Stimulated activated CD8-positive, alpha-beta memory T cell treated with anti-CD3 and anti-CD28 coated beads, Interleukin-7, amount 100 ng/mL, for 24 hours (primary cell): Measurements from ENCODE around the gene GPD1L.

ENCODE experiments used
- DNase-seq: peaks from one replicate; pipeline ENCODE4 v3.0.0-alpha.2; 2020; ENCODE audit warnings: low read depth

Gene GPD1L

DNA sequence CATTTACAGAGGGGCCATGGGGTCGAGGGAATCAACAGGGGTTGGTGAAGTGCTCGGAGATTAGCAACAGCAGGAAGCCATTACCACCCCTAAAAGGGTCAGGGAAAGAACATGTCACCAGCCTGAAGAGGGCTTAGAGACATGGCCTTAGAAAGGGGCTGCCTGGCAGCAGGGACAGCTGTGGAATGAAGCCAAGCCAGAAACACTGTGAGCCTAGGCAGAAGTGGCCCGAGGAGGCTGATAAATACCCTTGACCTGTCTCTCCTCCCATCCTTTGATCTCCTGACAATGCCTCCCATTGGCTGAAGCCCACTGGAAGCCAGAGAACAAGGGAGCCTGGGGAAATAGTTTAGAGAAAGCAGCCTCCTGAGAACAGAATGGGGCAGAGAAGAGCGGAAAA is 31.4 kb downstream of the GPD1L start:
- no peak for DNase-seq

DNA sequence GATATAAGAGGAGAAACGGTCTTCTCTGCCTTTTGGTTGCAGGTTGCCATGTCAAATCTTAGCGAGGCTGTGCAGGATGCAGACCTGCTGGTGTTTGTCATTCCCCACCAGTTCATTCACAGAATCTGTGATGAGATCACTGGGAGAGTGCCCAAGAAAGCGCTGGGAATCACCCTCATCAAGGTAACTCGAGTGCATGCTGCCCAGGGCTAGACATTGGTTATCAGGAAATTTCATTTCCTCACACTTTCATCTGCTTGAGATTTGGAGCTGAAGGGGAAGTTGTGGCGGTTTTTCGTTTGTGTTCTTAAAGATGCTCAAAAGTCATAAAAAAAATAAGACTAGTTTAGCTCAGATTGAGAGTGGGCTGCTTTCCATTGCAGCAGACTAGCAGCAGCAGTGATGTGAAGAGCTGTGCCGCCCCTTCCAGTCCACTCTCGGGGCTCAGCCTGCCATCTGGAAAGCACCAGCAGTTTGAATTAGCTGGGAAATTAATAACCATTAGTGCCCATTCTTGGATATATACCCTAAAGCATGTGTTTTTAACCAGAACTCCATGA is 32.2 kb downstream of the GPD1L start:
- DNase-seq, result no peak

DNA sequence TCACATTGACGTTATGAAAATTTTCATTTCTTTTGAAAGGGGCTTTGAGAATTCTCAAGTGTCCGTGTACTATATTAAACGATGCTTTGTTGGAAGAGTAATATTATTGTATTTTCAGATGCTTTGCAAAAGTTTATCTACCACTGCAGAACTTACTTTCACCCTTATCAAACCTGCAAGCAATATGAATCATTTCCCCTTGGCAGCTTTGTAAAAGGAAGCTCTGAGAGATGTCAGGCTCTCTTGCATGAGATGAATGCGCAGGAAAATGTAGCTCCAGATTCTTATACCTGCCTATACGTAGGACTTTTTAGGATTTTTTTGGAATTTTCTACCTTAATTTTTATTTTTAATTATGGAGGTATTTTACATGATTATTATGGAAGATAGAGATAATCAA is 34.5 kb downstream of the GPD1L start:
- no peak for DNase-seq

DNA sequence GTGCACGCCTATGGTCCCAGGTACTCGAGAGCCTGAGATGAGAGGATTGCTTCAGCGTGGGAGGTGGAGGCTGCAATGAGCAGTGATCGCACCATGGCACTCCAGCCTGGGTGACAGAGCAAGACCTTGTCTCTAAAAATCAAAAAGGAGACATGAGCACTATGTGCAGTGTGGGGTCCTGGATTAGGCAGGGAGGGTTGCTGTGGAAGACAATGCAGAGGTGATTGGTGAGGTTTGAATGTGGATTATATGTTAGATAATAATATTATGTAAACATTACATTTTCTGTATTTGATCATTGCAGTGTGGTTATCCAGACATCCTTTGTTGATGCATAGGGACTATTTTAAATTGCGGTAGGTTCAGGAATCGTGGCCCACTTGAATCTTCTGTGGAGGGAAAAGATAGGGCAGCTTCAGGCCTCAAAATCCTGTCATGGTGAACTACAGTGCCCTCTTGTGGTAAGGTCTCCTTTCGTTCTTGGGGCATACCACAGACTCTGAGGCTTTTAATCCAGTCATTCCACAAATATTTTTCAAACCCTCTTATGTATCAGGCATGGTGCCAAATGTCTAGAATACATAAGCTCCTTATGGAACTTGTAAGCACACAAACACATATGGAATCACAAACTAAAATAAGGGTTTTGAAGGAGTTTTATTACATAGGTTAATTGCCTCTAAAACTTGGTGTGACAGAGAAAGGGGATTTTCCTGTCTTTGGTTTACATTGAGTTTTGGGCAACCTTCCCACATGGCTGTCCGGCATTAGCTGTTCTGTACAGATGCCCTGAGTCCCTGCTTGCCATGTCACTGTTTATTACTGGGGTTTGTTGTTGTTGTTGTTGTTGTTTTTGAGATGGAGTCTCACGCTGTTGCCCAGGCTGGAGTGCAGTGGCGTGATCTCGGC is 37.7 kb downstream of the GPD1L start:
- no peak for DNase-seq

DNA sequence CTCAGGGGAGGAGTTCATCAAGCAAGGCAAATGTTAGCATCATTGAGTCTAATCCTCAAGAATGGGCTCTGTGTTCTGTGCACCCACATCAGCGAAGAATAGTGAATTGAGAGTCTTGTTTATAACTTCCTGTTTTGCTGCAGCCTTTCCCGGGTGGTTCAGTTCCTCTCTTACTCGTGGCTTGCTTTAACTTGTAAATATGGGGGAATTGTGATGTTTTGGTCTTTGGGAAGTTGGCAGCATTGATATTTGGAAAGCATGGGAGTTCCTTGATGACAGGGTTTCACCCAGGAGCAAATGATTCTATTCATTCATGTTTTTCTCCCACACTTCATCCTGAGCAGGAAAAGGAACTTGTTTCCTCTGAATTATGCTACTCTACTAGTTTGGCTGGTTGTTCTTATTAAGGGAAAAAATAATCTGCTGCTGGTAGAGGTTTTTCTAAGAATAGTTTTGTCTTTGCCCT is 40.4 kb downstream of the GPD1L start:
- no peak for DNase-seq

DNA sequence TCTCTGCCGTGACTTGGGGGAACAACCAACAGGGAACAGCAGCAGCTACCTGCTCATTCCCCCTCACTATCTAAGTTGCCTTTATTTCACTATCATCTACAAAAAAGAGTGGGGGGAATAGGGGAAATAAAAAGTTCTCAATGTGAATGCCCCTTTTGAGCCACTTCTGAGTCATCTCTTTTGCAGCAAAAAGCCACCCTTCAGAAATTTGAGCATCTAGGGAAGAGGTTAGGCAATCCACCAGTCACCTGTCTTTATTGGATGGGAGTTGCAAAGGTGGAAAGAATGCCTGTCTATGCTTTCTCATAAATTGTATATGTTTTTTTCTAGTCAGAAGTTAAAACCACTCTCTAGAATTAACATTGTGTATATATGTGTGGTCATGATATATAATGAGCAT is 41.1 kb downstream of the GPD1L start:
- no peak for DNase-seq

DNA sequence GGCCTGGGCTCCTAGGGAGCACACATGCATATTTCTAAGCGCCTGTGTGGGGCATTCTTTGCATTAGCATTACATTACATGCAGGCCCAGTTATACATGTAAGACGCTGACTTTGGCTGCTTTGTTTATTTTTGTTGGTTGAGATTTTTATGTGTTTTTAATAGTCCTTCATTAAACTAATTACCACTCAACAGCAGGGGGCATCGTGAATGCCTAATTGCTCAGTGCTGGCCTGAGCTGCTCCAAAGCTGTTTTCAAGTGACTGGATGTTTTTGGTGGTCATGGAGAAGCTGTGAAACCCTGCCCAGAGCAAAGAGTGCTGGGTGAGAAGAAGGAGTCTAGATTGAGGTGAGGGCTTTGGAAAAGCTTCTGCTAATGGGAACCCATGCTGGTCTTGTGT is 41.5 kb downstream of the GPD1L start:
- no peak for DNase-seq

DNA sequence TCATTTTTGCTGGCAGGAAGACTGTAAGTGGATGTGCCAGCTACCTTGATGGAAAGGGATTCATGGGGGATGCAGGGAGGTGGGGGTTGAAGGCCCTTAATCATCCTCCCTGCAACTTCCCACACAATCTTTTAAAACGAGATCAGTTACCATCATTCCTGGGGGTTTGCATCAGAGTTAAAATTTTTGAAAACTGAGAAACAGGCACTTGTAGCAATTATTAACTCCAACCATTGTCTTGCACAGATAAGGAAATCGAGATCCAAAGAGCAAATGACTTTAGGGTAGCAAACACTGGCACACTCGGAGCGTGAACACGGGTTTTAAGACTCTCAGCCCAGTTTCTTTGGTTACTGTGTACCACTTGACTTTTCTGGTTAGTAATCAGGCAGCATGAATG is 41.9 kb downstream of the GPD1L start:
- no peak for DNase-seq

DNA sequence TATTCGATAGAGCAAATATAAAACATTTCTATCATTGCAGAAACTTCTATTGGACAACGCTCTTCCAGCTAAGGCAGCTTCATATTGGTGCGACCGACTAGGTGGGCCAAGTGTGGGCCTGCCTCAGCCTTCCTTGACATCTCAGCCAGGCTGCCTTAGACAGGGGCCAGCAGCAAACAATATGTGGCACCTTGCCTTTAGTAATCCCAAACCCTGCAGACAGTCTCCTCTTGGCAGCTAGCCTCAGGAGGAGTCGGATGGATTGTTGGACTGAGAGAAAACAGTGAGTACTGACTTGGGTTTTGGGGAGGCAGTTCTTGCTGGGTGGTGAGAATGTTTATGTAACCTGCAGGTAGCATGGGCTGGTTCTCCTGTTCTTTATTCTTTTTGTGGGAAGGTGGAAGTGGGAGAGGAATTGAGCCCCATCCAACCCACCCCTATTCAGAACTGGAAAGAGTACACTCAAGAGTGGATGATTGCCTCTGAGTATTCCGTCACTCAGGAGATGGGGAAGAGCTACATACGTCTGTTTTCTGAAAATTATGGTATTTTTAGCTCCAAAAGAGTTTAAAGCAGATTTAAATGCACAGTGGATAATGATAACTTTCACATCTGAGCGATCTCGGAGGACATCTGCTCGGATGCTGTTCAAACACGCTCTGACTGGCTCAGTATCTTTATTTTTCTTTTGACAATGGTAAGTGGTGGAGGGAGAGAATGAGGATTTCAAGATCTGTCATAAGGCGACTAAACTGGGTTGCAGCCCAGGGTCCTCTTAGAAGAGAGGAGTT is 47.2 kb downstream of the GPD1L start:
- no peak for DNase-seq

DNA sequence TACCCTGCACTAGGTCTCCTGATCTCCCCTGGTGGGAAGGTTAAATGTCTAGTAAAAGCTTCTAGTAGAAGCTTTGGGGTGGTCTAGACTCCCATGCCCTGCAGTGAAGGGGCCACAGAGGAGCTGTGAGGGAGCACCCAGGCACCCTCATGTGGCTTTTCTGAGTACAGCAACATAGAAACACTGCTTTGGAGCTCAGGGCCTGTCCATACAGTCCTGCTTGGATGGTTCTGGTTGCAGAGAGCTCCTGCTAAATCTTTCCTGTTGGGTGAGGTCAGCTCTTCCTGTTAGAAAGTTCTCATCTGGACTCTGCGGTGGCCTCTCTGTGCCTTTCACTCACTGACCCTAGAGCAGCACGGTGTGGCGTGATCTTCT is 47.8 kb downstream of the GPD1L start:
- no peak for DNase-seq

DNA sequence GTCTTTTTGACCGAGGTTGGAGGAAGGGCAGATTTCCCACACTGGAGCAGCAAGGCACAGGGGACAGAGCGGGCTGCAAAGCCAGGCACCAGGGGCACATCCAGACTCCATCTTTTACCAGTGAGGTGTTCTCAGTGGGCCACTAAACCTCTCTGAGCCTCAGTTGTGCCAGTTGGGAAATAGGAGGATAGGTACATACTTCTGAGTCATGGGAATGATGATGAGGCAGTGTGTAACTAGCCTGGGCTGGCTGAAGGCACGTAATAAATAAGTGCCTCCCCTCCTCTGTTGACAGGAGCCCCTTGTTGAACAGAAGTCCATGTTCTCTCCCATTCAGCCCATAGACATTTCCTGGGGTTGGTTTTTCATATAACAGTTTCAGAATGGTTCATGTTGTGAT is 48.7 kb downstream of the GPD1L start:
- DNase-seq, result no peak

DNA sequence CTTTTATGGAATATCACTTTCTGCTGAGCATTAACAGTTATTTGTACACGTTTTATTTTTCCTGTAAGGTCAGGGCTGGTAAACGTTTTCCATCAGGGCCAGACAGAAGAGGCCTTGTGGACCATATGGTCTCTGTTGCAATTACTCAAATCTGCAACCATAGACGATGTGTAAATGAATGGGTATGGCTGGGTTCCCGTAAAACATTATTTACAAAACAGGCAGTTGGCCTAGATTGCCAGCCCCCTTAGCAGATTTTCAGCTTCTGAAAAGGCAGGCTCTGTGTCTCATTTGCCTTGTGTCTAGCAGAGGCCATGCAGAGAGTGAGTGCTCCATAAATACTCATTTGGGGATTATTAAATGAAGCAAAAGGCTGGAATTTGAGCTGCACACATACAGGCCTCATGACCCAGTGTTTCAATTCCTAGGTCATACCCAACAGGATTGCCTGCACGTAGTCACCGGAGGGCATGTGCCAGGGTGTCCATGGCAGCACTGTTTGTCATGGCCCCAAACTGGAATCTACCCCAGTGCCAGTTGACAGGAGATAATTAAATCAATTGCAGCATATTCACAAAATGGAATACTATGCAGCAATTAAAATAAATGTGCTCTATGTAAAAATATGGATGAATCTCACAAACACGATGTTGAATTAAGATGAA is 51.3 kb downstream of the GPD1L start:
- DNase-seq, result no peak

DNA sequence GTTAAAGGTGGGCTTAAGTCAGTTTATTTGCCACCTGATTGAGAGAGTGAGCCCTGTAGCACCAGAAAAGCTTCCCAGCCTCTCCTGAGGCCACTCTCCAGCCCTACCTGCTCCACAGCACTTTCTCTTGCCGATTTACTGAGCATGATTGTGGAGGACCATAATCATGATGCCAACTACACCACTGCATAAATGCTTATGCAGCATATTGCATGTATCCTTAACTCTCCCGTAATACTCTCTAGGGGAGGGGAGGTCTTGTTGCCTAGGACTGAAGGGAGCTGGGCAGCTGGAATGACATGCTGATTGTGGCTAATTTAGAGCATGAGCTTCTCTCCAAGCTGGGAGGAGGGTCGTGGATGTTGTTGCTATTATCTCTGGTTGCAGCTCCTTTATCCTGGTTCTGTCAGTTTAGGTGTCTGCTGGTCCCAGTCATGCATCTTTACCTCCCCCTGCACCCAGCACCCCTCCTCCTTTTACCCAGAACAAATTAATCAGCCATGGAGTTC is 54.3 kb downstream of the GPD1L start:
- no peak for DNase-seq

DNA sequence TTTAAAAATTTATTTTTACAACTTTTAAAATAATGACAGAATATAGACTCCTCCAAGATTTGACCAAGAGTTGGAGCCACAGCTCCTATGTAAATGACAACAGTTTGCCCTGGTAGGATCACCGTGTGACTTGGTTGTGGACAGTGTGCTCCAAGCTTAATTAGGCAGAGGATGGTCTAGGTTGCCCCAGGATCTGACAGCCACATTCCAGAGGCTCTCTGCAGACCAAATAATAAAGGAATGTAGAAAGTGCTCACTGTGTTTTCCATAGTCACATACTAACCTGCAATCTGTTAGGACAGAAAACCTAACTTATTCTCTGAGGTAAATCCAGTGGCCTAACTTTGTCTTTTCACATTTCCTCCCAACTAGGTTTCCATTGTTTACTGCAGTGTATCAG is 59.0 kb downstream of the GPD1L start:
- no peak for DNase-seq

DNA sequence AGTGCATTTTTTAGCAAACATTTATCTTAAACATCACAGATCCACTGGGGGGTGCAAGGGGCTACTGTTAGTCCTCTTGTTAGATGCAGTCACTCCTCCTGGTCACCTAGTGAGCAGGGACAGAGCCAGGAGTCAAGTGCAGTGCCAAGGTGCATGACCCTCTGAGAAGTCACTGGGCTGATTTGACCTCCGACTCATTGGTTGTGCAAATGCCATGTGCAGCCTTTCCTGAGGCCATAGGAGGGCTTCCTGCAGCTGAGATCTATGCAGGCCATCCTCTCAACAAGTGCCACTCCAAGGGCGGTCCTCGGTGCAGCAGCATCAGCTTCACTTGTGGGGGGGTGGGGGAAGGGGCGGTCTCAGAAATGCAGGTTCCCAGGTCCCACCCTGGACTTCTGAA is 60.2 kb downstream of the GPD1L start:
- DNase-seq, result no peak

DNA sequence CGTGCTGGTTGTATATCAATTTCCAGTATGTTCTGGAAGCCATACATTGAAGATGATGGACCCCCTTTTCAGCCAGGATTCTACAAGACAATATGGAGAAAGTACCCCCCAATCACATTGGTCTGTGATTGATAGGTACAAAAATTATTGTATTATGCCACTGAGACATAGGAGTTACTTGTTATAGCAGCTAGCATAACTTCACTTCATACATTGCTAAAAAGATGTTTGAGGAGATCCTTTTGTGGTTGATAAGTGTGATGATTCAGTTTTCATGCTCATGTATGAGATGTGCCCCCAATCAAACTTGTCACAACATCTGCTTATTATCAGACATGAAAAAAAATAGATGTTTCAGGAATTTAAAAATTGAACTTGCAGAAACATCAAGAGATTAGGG is 66.0 kb downstream of the GPD1L start:
- no peak for DNase-seq

DNA sequence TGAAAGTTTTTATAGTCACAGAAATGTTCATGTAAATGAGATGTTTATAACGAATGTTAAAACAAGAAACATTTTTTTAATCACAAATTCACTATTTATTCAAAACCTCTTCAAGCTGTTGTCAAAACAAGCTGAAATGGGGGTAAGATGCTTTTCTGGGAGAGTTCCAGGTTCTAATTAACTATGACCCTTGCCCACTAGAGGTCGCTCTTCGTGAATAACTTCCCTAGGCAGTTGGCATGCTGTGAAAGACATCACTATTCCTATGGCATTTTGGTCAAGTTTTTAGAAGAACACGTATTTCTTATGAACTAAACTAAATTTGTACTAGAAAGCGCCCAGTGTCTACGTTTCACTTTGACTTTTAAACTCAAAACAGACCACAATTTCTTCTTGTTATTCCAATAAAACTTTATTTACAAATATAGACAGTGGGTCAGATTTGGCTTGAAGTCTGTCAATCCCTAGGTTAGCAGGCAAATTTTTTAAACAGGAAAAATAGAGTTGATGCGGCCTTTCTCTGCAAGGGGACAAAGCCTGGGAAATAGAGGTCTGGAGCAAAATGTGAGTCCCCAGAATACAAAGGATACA is 69.3 kb downstream of the GPD1L start:
- DNase-seq, result peak; percentile 30

DNA sequence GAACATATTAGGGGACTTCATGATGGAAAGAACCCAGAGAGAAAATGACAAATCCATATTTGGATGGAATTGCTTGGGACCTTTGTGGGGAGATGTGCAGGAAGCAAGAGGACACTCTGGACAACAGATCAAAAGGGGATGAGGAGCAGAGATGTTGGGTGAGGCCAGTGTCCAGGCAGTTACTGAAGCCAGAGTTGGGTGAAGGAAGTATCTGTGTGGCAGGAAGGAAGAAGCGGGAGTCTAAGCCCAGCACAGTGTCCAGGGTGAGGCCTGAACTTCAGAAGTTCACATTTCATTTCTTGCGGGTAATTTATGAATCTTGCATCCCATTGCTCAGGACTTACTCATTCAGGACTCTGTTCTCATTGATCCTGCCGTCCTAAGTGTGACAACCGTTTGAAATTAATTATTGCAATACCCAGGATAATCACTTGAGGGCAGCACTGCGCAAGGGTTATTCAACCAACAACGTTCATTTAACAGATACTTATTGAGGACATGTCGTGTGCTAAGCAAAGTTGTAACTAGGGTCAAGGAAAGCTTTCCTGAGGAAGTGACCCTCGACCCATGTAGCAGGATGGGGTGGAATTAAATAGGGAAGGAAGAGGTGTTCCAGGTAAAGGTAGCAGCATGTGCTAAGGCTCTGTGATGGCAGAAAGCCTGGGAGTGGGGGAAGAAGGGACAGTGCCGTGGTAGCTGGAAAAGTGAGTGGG is 70.7 kb downstream of the GPD1L start:
- DNase-seq, result no peak

DNA sequence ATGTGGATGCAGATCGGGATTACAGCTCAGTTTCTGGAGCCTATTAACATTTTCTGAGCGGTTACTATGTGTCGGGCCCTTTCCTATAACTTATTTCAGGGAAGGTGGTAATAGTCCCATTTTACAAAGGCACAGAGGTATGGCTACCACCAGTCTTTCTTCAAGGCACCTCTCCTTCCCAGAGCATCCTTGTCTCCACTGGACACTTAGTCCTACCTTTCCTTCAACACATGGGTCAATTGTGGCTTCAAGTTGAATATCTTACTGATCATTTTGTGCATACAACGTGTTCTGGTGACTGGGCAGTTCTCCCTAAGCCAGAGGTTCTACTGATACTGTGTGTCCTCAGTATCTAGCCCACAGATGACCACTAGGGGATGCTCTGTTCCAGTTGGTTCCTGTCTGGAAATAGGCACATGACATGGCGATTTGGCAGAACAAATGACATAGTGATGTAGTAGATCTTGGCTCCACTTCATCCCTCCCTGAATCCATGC is 71.3 kb downstream of the GPD1L start:
- DNase-seq, result no peak

DNA sequence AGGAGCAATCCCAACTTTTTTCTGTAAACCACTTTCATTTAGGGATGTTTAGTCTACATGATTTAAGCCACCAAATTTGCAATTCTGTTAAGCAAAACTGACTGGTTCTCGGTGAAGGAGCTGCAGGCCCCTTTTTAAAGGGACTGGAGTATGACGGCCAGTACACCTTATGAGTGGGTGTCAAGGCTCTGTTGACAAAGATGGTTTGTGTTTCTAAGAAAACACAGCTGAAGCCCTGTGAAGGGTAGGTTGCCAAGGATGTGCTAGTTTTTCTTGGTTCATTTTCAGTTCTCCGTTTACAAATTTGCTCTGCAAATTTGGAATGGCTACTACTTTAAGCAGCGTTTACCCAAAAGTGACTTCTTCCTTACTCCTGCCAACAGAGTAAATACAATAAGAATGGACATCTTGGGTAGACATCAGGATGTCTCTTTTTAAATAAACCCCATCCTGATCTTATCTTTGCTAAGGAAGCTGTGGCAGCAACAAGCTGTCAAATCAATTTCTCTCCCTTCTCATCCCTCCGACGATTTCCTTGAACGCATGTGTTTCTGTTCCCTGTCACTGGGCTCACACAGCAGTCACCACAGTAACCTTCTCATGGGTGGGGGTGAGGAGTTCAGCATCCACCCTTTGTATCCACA is 73.8 kb downstream of the GPD1L start:
- no peak for DNase-seq

DNA sequence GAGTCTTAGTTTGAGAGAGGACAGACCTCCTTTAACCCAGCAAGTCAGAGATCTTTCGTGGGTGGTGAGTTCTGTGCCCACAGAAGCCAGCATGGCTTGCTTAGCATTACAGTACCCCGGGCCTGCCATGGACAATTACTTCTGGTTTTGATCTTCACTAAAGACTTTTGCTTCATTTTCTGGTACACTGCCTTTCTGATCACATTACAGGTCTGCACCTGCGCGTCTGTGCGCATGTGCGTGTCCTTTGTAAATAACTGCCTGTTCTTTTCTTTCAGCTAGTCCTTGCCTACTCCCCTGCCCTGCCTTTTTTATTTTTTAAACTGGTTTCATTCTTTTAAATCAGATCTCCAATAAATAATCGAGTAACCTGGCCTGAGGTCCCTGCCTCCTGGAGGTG is 74.9 kb downstream of the GPD1L start:
- DNase-seq, result no peak
